Left ventricle myocardium superior (tissue), 1 donor: Measurements from ENCODE around the gene SMARCA2. TPM values are rescaled to one million over a fixed set of nuclear protein-coding genes. Genes with fewer than 3 reads are reported as not detected.

ENCODE experiments used
- ATAC-seq: fragments of 200-7000 bp; cut with Tn5 transposase; one replicate; pipeline ENCODE4 v1.9.1; 2020; ENCODE audit warnings: mild to moderate bottlenecking, moderate library complexity
- DNase-seq: peaks from one replicate; pipeline ENCODE4 v3.0.0-alpha.2; 2020
- intact Hi-C: fragments of 100-400 bp; cut with micrococcal nuclease; formaldehyde crosslinking; loops from one replicate; pipeline ENCODE4 v1.11.0; 2022
- total RNA-seq: library from RNA; stranded (reverse); fragmentation: NEBNext Ultra II Directional; extraction: Animal tissue kit (Norgen Biotek cat#: 25700); gene quantifications from one replicate; pipeline ENCODE4 v1.2.1, GENCODE V29; 2021
- donor health status: DM: no; HTN: yes; CAD: no; lungs with severe emphysema.

SMARCA2 gene
- total RNA-seq, 1 donor from 2014 or later, result 111 TPM

- ATAC-seq, result no peak
- intact Hi-C loops, result no loop called here
- no peak for DNase-seq
Observed at GRCh38 chr9:2013743-2014475, 1.2 kb upstream of the SMARCA2 start.

- peak; percentile 77 for DNase-seq
- ATAC-seq, result peak; percentile 18
- intact Hi-C loops, result no loop called here
Observed at GRCh38 chr9:2015581-2016407, 647 bp downstream of the SMARCA2 start.

- ATAC-seq (peak; percentile 67), DNase-seq (peak; percentile 87)
- intact Hi-C loops, result no loop called here
Observed at GRCh38 chr9:2016408-2017330, 1.5 kb downstream of the SMARCA2 start.

GRCh38 chr9:2017331-2018161, 2.4 kb downstream of the SMARCA2 start:
- DNase-seq, result peak; percentile 86
- intact Hi-C loops, result no loop called here
- peak; percentile 50 for ATAC-seq

- DNase-seq, result no peak
- ATAC-seq, result no peak
- intact Hi-C loops, result no loop called here
Observed at GRCh38 chr9:2018162-2018643, 3.1 kb downstream of the SMARCA2 start.

GRCh38 chr9:2018764-2019558, 3.8 kb downstream of the SMARCA2 start:
- DNase-seq (no peak), ATAC-seq (no peak)
- intact Hi-C loops, result no loop called here

GRCh38 chr9:2019723-2020122, 4.6 kb downstream of the SMARCA2 start:
- no peak for ATAC-seq
- no peak for DNase-seq
- intact Hi-C loops, result no loop called here

GRCh38 chr9:2021731-2022130, 6.6 kb downstream of the SMARCA2 start:
- intact Hi-C loops, result no loop called here
- DNase-seq (no peak), ATAC-seq (no peak)

GRCh38 chr9:2022560-2022959, 7.4 kb downstream of the SMARCA2 start:
- no peak for DNase-seq
- ATAC-seq, result no peak
- intact Hi-C loops, result no loop called here

GRCh38 chr9:2023042-2023441, 7.9 kb downstream of the SMARCA2 start:
- ATAC-seq (peak; percentile 66), DNase-seq (peak; percentile 35)
- intact Hi-C loops, result no loop called here

- ATAC-seq (no peak), DNase-seq (no peak)
- intact Hi-C loops, result no loop called here
Observed at GRCh38 chr9:2023532-2023931, 8.4 kb downstream of the SMARCA2 start.

- no peak for DNase-seq
- intact Hi-C loops, result no loop called here
- ATAC-seq, result peak; percentile 64
Observed at GRCh38 chr9:2024888-2025782, 10.0 kb downstream of the SMARCA2 start.

- intact Hi-C loops, result no loop called here
- peak; percentile 45 for ATAC-seq
- DNase-seq, result no peak
Observed at GRCh38 chr9:2026220-2026997, 11.3 kb downstream of the SMARCA2 start.

GRCh38 chr9:2027543-2028160, 12.5 kb downstream of the SMARCA2 start:
- ATAC-seq, result no peak
- DNase-seq, result no peak
- intact Hi-C loops, result no loop called here

GRCh38 chr9:2028888-2029287, 13.7 kb downstream of the SMARCA2 start:
- ATAC-seq, result no peak
- no peak for DNase-seq
- intact Hi-C loops, result no loop called here
